BLaER1 treated with 17β-estradiol and CSF1 and Interleukin-3, amounts not matched to agents 10 nM and 100 nM (cell line): ENCODE results near the gene ATRN.
A peak's percentile ranks its signal among the peaks of the same experiment; 100 is the strongest.

Experiments used
- H3K27ac ChIP-seq, 11 experiments: shearing (Covaris generic); formaldehyde crosslinking; 2 replicates each; pipeline ENCODE4 v1.8.1; 2022
- H3K27me3 ChIP-seq, 11 experiments: shearing (Covaris generic); formaldehyde crosslinking; 2 replicates each; pipeline ENCODE4 v1.8.1; 2022
- H3K36me3 ChIP-seq, 11 experiments: shearing (Covaris generic); formaldehyde crosslinking; 2 replicates each; pipeline ENCODE4 v1.8.1; 2022
- H3K4me1 ChIP-seq, 10 experiments: shearing (Covaris generic); formaldehyde crosslinking; 2 replicates each; pipeline ENCODE4 v1.8.1; 2022
- H3K4me2 ChIP-seq, 11 experiments: shearing (Covaris generic); formaldehyde crosslinking; 2 replicates each; pipeline ENCODE4 v1.8.1; 2022
- H3K4me3 ChIP-seq, 10 experiments: shearing (Covaris generic); formaldehyde crosslinking; 2 replicates each; pipeline ENCODE4 v1.8.1; 2022
- H3K9ac ChIP-seq, 11 experiments: shearing (Covaris generic); formaldehyde crosslinking; 2 replicates each; pipeline ENCODE4 v1.8.1; 2022
- H3K9me3 ChIP-seq, 11 experiments: shearing (Covaris generic); formaldehyde crosslinking; replicated peaks in 1 of 11; 2 replicates each; pipeline ENCODE4 v1.8.1; 2022
- H4K20me1 ChIP-seq, 11 experiments: shearing (Covaris generic); formaldehyde crosslinking; 2 replicates each; pipeline ENCODE4 v1.8.1; 2022
- Cebpa-rat ChIP-seq, 11 experiments: shearing (Covaris generic); IDR thresholded peaks; 2 replicates each; pipeline ENCODE4 v1.8.1; 2022

Gene ATRN

DNA sequence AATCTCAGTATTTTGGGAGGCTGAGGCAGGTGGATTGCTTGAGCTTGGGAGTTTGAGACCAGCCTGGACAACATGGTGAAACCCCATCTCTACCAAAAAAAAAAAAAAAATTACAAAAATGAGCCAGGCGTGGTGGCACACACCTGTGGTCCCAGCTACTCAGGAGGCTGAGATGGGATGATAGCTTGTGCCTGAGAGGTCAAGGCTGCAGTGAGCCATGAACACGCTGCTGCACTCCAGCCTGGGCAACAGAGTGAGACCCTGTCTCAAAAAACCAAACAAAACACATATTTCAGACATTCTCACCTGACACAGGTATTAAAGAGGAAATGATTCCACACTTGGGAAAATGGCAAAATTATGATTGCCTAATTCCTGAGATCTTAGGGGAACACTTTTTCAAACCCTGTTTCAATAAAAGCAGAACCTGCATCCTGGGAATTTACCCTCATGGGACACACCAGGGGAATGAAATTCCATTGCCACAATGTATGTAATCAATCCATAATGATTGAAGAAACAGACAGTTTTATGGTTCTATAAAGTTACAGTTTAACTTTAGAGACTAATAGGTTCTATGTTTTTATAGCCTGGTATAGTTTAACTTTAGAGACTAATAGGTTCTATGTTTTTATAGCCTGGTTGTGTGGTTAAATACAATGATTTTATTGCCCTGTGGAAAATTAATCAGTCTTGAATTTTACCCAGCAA is 33.8 kb upstream of the ATRN start:
- H3K9me3 ChIP-seq = peaks cover 0 to 11% (median 0%) of the 10 kb centered on the region in 11 experiments; a peak in 5 of 22 replicates
- no peak for TF ChIP-seq Cebpa-rat (IDR thresholded peaks at IDR 0.05)

DNA sequence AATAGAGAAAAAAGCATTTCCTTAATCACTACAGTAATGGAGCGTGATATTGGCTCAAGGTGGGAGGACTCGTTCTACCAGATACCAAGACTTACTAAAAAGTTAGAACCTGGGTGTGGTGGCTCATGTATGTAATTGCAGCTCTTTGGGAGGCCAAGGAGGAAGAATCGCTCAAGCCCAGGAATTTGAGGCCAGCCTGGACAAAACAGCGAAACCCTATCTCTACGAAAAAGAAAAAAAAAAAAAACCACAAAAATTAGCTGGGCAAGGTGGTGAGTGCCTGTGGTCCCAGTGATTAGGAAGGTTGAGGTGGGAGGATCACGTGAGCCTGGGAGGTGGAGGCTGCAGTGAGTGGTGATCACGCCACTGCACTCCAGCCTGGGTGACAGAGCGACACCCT is 24.0 kb upstream of the ATRN start:
- Histone ChIP-seq H3K27ac (no peak overlapping the region), H3K36me3 (no peaks in the 10 kb centered on the region), H4K20me1 (no peaks in the 10 kb centered on the region), H3K4me1 (peaks cover 0 to 10% (median 0%) of the 10 kb centered on the region in 10 experiments; a peak in 3 of 20 replicates), H3K9me3 (peaks cover 0 to 4% (median 0%) of the 10 kb centered on the region in 11 experiments; a peak in 5 of 22 replicates), H3K9ac (no peak overlapping the region), H3K4me2 (no peak overlapping the region), H3K4me3 (no peak overlapping the region), H3K27me3 (no peaks in the 10 kb centered on the region)
- TF ChIP-seq Cebpa-rat (IDR thresholded peaks at IDR 0.05) = no peak

More for the DNA sequence above, 33.8 kb upstream of the ATRN start:
- no peaks in the 10 kb centered on the region for H3K27me3 ChIP-seq
- H4K20me1 ChIP-seq = no peaks in the 10 kb centered on the region
- no peak overlapping the region for H3K27ac ChIP-seq
- H3K36me3 ChIP-seq = no peaks in the 10 kb centered on the region
- peaks cover 0 to 17% (median 0%) of the 10 kb centered on the region in 10 experiments; a peak in 7 of 20 replicates for H3K4me1 ChIP-seq
- no peak overlapping the region for H3K4me2 ChIP-seq
- no peak overlapping the region for H3K9ac ChIP-seq
- H3K4me3 ChIP-seq = no peak overlapping the region

DNA sequence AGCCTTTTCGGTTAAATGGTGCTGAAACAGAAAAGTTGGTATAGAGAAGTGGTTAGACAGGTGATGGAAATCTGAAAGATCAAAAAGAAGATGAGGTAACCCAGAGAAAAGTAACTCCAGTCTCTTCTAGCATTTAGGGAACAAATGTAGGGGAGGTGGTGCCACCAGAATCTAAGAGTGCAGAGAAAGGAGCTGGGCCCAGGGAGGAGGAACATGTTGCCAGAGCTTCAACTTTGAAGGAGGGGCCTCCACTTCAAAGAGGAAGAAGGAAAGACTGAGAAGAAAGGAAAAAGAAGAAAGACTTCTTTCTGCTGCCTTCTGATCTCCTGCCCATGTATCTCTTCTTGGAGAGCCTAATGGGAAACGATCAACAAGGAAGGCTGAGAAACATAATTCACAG is 23.5 kb upstream of the ATRN start:
- H3K27me3 ChIP-seq = no peaks in the 10 kb centered on the region
- H4K20me1 ChIP-seq = no peaks in the 10 kb centered on the region
- no peaks in the 10 kb centered on the region for H3K36me3 ChIP-seq
- H3K4me2 ChIP-seq = peak overlapping the region in 2 of 11 experiments; percentile 12 to 44; a peak in 3 of 22 replicates
- no peak for TF ChIP-seq Cebpa-rat (IDR thresholded peaks at IDR 0.05)
- no peak overlapping the region for H3K9ac ChIP-seq
- no peak overlapping the region for H3K27ac ChIP-seq
- no peaks in the 10 kb centered on the region for H3K9me3 ChIP-seq
- no peak overlapping the region for H3K4me3 ChIP-seq
- H3K4me1 ChIP-seq = peaks cover 0 to 10% (median 0%) of the 10 kb centered on the region in 10 experiments; a peak in 3 of 20 replicates

DNA sequence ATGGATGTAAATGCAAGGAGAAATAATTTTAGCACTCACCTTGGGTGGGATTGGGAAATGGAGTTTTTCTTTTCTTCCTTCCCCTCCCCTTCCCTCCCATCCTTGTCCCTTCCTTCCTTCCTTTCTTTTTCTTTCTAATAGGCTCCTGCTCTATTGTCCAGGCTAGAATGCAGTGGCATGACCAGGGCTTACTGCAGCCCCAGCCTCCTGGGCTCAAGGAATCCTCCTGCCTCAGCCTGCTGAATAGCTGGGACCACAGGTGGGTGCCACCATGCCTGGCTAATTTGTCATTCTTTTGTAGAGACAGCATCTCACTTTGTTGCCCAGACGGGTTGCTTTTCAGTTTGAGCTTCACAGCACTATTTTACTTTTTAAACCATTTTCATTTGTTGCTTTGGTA is 21.5 kb upstream of the ATRN start:
- Histone ChIP-seq H3K4me3 (no peak overlapping the region), H3K27me3 (no peaks in the 10 kb centered on the region), H3K36me3 (no peaks in the 10 kb centered on the region), H3K4me2 (no peak overlapping the region), H3K27ac (no peak overlapping the region), H3K9me3 (no peaks in the 10 kb centered on the region), H4K20me1 (no peaks in the 10 kb centered on the region), H3K9ac (no peak overlapping the region), H3K4me1 (peaks cover 0 to 10% (median 0%) of the 10 kb centered on the region in 10 experiments; a peak in 3 of 20 replicates)
- no peak for TF ChIP-seq Cebpa-rat (IDR thresholded peaks at IDR 0.05)

DNA sequence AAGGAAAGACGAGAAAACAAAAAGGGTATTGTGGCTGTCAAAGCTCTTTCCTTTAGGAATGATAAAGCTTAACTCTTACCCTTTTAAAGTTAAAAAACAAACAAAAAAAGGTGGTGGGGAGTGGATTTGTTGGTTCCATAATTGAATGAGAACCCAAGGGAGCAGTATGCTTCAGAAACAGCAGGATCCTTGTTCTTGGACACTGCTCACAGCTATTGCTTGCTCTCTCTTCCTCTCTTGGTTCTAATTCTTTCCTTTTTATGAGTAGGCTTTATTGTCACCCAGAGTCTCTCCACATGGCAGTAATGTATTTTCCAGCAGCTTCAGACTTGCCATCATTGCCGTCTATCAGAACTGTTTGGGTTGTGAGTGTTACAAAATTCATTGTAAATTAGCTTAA is 18.7 kb upstream of the ATRN start:
- H3K4me2 ChIP-seq = no peak overlapping the region
- no peaks in the 10 kb centered on the region for H3K9me3 ChIP-seq
- no peak for TF ChIP-seq Cebpa-rat (IDR thresholded peaks at IDR 0.05)
- no peaks in the 10 kb centered on the region for H4K20me1 ChIP-seq
- no peak overlapping the region for H3K27ac ChIP-seq
- no peaks in the 10 kb centered on the region for H3K36me3 ChIP-seq
- no peaks in the 10 kb centered on the region for H3K27me3 ChIP-seq
- no peak overlapping the region for H3K9ac ChIP-seq
- no peak overlapping the region for H3K4me3 ChIP-seq
- H3K4me1 ChIP-seq = peaks cover 0 to 9% (median 0%) of the 10 kb centered on the region in 10 experiments; a peak in 3 of 20 replicates

DNA sequence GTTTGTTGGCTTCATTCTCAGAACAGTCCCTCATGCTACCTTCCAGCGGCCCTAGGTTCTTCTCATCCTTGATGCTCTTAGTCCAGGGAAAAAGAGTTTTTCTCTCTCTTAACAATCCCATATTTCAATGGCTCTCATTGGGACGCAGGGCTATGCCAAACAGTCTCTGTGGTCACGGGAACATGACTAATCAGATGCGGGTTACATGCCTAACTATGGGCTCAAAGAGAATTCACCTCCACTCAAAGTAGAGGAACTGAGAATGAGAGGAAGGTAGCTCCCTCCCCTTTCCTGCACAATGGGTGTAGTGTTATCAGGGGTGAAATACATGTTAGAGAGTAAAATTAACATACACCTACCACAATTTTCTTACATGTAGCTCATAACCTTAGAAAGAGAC is 18.1 kb upstream of the ATRN start:
- Histone ChIP-seq H3K9me3 (no peaks in the 10 kb centered on the region), H3K9ac (no peak overlapping the region), H3K27ac (no peak overlapping the region), H3K27me3 (no peaks in the 10 kb centered on the region), H4K20me1 (no peaks in the 10 kb centered on the region), H3K4me3 (no peak overlapping the region), H3K4me2 (no peak overlapping the region), H3K4me1 (peaks cover 0 to 3% (median 0%) of the 10 kb centered on the region in 10 experiments; a peak in 3 of 20 replicates), H3K36me3 (no peaks in the 10 kb centered on the region)
- TF ChIP-seq Cebpa-rat (IDR thresholded peaks at IDR 0.05) = no peak

DNA sequence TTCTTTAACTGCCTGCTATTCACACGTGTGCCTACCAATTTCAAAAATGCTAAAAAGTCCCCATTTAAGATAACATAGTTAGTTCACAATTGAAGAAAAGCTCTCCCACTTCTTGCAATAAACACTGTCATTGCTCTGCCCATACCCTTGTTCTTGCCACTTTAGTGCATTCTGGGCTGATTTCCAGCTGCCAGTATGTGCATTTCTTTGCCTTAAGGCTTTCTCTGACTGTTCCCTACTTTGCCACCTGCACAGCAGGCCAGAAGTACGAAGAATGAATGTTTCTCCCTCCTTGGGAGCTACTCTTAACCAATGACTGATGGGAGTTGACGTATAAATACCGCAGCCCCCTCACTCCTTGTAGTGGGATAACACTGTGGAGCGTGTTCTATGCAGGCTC is 16.0 kb upstream of the ATRN start:
- Histone ChIP-seq H3K4me3 (no peak overlapping the region), H3K27ac (no peak overlapping the region), H4K20me1 (no peaks in the 10 kb centered on the region), H3K27me3 (no peaks in the 10 kb centered on the region), H3K9me3 (no peaks in the 10 kb centered on the region), H3K4me1 (no peaks in the 10 kb centered on the region), H3K36me3 (no peaks in the 10 kb centered on the region), H3K9ac (no peak overlapping the region), H3K4me2 (no peak overlapping the region)
- TF ChIP-seq Cebpa-rat (IDR thresholded peaks at IDR 0.05) = no peak

DNA sequence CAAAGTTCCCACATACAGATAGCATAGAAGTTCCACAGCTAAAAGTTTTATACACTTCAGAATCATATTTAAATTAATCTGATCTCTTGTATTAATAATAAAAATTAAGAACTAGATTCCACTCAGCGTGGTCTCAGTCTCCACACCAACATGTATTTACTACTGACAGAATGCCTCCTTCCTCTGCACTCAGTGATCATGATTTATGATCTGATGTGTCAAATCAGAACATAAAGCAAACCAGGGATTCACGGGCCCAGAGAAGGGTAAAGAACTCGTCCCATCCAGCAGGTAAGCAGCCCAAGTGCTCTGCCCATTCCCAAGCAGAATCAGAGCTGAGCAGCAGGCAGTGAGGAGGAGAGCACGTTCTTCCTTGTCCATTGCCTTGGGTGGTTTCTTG is 14.2 kb upstream of the ATRN start:
- Histone ChIP-seq H3K27me3 (no peaks in the 10 kb centered on the region), H3K4me1 (no peaks in the 10 kb centered on the region)

DNA sequence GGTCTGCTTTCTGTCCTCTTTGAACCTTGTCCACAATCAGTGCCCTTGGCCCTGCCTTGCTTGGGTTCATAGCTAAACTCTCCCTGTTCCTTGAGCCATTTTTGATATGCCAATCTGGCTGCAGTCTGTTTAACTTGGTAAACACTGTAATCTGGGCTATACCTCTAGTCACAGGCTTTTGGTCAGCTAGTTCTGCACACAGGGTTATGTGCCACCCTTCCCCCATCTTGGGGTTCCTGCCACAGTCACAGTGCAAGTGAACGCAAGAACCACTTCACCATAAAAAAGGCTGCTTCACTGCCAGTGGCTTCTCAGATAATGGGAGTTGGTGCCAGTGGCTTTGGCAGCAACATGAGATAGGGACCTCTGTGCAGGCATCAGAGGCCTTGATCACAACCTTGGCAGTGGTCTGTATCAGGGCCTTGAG is 10.9 kb upstream of the ATRN start:
- no peak for TF ChIP-seq Cebpa-rat (IDR thresholded peaks at IDR 0.05)
- H4K20me1 ChIP-seq = no peaks in the 10 kb centered on the region
- no peak overlapping the region for H3K4me3 ChIP-seq
- no peak overlapping the region for H3K9ac ChIP-seq
- H3K36me3 ChIP-seq = no peaks in the 10 kb centered on the region
- H3K27me3 ChIP-seq = no peaks in the 10 kb centered on the region
- no peak overlapping the region for H3K27ac ChIP-seq
- H3K4me1 ChIP-seq = no peaks in the 10 kb centered on the region
- no peaks in the 10 kb centered on the region for H3K9me3 ChIP-seq
- H3K4me2 ChIP-seq = no peak overlapping the region

More for the DNA sequence above, 14.2 kb upstream of the ATRN start:
- Histone ChIP-seq H4K20me1 (no peaks in the 10 kb centered on the region), H3K9me3 (no peaks in the 10 kb centered on the region), H3K36me3 (no peaks in the 10 kb centered on the region), H3K27ac (no peak overlapping the region), H3K4me2 (no peak overlapping the region), H3K9ac (no peak overlapping the region), H3K4me3 (no peak overlapping the region)
- no peak for TF ChIP-seq Cebpa-rat (IDR thresholded peaks at IDR 0.05)

DNA sequence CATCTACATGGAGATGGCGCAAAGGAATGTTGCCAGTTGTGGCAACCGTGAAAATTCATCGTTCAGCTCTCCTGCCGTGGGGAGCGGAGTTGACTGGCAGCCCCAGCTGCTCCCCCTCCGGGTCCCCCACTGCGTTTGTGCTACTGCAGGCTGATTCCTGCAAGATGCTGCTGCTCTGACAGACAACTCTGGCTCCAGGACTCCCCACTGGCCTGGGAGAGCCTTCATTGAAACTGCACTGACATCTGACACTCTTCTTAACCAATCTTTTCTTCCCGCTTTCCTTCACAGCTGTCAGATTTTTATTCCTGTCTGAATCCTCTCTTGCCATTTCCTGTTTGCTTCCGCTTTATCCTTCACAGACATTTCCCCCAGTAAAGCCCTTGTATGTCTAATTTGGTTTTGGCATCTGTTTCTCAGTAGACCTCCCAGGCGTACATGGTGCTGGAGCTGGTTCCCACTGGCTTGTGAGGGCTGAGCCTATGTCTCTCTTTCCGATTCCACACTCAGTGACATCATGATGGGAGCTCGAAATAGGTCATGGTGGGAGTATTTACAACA is 9.5 kb upstream of the ATRN start:
- no peaks in the 10 kb centered on the region for H3K36me3 ChIP-seq
- TF ChIP-seq Cebpa-rat (IDR thresholded peaks at IDR 0.05) = no peak
- no peaks in the 10 kb centered on the region for H3K27me3 ChIP-seq
- H3K9ac ChIP-seq = no peak overlapping the region
- H3K4me1 ChIP-seq = no peaks in the 10 kb centered on the region
- H3K9me3 ChIP-seq = no peaks in the 10 kb centered on the region
- no peak overlapping the region for H3K27ac ChIP-seq
- H3K4me2 ChIP-seq = no peak overlapping the region
- no peak overlapping the region for H3K4me3 ChIP-seq
- H4K20me1 ChIP-seq = no peaks in the 10 kb centered on the region
